ENCODE results near the gene CROCC.
A peak's percentile ranks its signal among the peaks of the same experiment; 100 is the strongest.
"Not testable (repeated sequence)": the region's sequence is repeated elsewhere in the genome, so short reads cannot be mapped to it uniquely, and the experiment has no call there.

Gene CROCC

GRCh38 chr1:16921391-16922185, at the start of gene CROCC:
Gene CROCC (plus strand): TSS chr1:16921931. CDS start chr1:16922019, 88 bp downstream.
- peaks cover 45% of the 10 kb centered on the region for H3K4me1 Mint-ChIP-seq
- no peaks in the 10 kb centered on the region for H3K9me3 Mint-ChIP-seq
- H3K27ac Mint-ChIP-seq (ENCODE audit: low read depth) = peak within 1 kb of the TSS; percentile 71
- ATAC-seq (replicated peaks; ENCODE audit: extremely low read depth, poor library complexity, severe bottlenecking) (peak; percentile 64), DNase-seq (ENCODE audit: low spot score in 2 of 2) (no peak)
- peaks cover 2% of the 10 kb centered on the region for H3K36me3 Mint-ChIP-seq (ENCODE audit: insufficient read depth)
- peak within 1 kb of the TSS; percentile 77 for H3K4me3 Mint-ChIP-seq
- H3K27me3 Mint-ChIP-seq = no peaks in the 10 kb centered on the region

- Mint-ChIP-seq H3K27me3 (peaks cover 32% of the 10 kb centered on the region), H3K4me3 (peak overlapping the region; percentile 72)
- not testable (repeated sequence) for H3K4me1 Mint-ChIP-seq; DNase-seq (ENCODE audit: low spot score in 2 of 2); H3K27ac Mint-ChIP-seq (ENCODE audit: low read depth); H3K36me3 Mint-ChIP-seq (ENCODE audit: insufficient read depth); H3K9me3 Mint-ChIP-seq
- peak; percentile 24 for ATAC-seq (replicated peaks; ENCODE audit: extremely low read depth, poor library complexity, severe bottlenecking)
These were observed 49.3 kb upstream of the CROCC start for GRCh38 chr1:16872152-16873075.

- DNase-seq (ENCODE audit: low spot score in 2 of 2); H3K9me3 Mint-ChIP-seq; H3K36me3 Mint-ChIP-seq (ENCODE audit: insufficient read depth); H3K27ac Mint-ChIP-seq (ENCODE audit: low read depth); H3K4me1 Mint-ChIP-seq: not testable (repeated sequence)
- ATAC-seq (replicated peaks; ENCODE audit: extremely low read depth, poor library complexity, severe bottlenecking) = peak; percentile 19
- peaks cover 32% of the 10 kb centered on the region for H3K27me3 Mint-ChIP-seq
- peak overlapping the region; percentile 72 for H3K4me3 Mint-ChIP-seq
These were observed 48.5 kb upstream of the CROCC start for GRCh38 chr1:16873076-16873879.

- not testable (repeated sequence) for H3K4me1 Mint-ChIP-seq; H3K36me3 Mint-ChIP-seq (ENCODE audit: insufficient read depth); H3K9me3 Mint-ChIP-seq; ATAC-seq (replicated peaks; ENCODE audit: extremely low read depth, poor library complexity, severe bottlenecking); H3K27ac Mint-ChIP-seq (ENCODE audit: low read depth); DNase-seq (ENCODE audit: low spot score in 2 of 2); H3K4me3 Mint-ChIP-seq
- H3K27me3 Mint-ChIP-seq = peaks cover 32% of the 10 kb centered on the region
These were observed 46.6 kb upstream of the CROCC start for GRCh38 chr1:16874968-16875765.

GRCh38 chr1:16881742-16882141, 40.0 kb upstream of the CROCC start:
- H3K27ac Mint-ChIP-seq (ENCODE audit: low read depth); H3K36me3 Mint-ChIP-seq (ENCODE audit: insufficient read depth); DNase-seq (ENCODE audit: low spot score in 2 of 2); ATAC-seq (replicated peaks; ENCODE audit: extremely low read depth, poor library complexity, severe bottlenecking); H3K4me1 Mint-ChIP-seq; H3K4me3 Mint-ChIP-seq; H3K9me3 Mint-ChIP-seq: not testable (repeated sequence)
- H3K27me3 Mint-ChIP-seq = peaks cover 26% of the 10 kb centered on the region

- Mint-ChIP-seq H3K9me3 (no peaks in the 10 kb centered on the region), H3K27me3 (peaks cover 26% of the 10 kb centered on the region), H3K4me3 (no peak overlapping the region), H3K36me3 (ENCODE audit: insufficient read depth) (no peaks in the 10 kb centered on the region), H3K4me1 (no peaks in the 10 kb centered on the region), H3K27ac (ENCODE audit: low read depth) (no peak overlapping the region)
- DNase-seq (ENCODE audit: low spot score in 2 of 2) (no peak), ATAC-seq (replicated peaks; ENCODE audit: extremely low read depth, poor library complexity, severe bottlenecking) (no peak)
These were observed 38.7 kb upstream of the CROCC start for GRCh38 chr1:16882986-16883385.

GRCh38 chr1:16884487-16884886, 37.2 kb upstream of the CROCC start:
- peaks cover 26% of the 10 kb centered on the region for H3K27me3 Mint-ChIP-seq
- not testable (repeated sequence) for ATAC-seq (replicated peaks; ENCODE audit: extremely low read depth, poor library complexity, severe bottlenecking); H3K27ac Mint-ChIP-seq (ENCODE audit: low read depth)

GRCh38 chr1:16886860-16887605, 34.7 kb upstream of the CROCC start:
- peaks cover 16% of the 10 kb centered on the region for H3K27me3 Mint-ChIP-seq
- H3K4me3 Mint-ChIP-seq = no peak overlapping the region

More at GRCh38 chr1:16884487-16884886, 37.2 kb upstream of the CROCC start:
- DNase-seq (ENCODE audit: low spot score in 2 of 2); H3K9me3 Mint-ChIP-seq; H3K4me3 Mint-ChIP-seq; H3K36me3 Mint-ChIP-seq (ENCODE audit: insufficient read depth): not testable (repeated sequence)
- H3K4me1 Mint-ChIP-seq = peaks cover 12% of the 10 kb centered on the region

GRCh38 chr1:16888860-16889816, 32.6 kb upstream of the CROCC start:
- peaks cover under 1% of the 10 kb centered on the region for H3K27me3 Mint-ChIP-seq
- peak; percentile 46 for ATAC-seq (replicated peaks; ENCODE audit: extremely low read depth, poor library complexity, severe bottlenecking)
- H3K4me1 Mint-ChIP-seq = peaks cover 12% of the 10 kb centered on the region
- peak in 1 of 2 donors; percentile 28 for DNase-seq (ENCODE audit: low spot score in 2 of 2)
- peak overlapping the region; percentile 86 for H3K4me3 Mint-ChIP-seq
- peak overlapping the region; percentile 90 for H3K27ac Mint-ChIP-seq (ENCODE audit: low read depth)
- H3K9me3 Mint-ChIP-seq = no peaks in the 10 kb centered on the region
- peaks cover 9% of the 10 kb centered on the region for H3K36me3 Mint-ChIP-seq (ENCODE audit: insufficient read depth)

More at GRCh38 chr1:16886860-16887605, 34.7 kb upstream of the CROCC start:
- Mint-ChIP-seq H3K9me3 (no peaks in the 10 kb centered on the region), H3K4me1 (peaks cover 12% of the 10 kb centered on the region), H3K36me3 (ENCODE audit: insufficient read depth) (peaks cover 9% of the 10 kb centered on the region), H3K27ac (ENCODE audit: low read depth) (no peak overlapping the region)
- DNase-seq (ENCODE audit: low spot score in 2 of 2) (no peak), ATAC-seq (replicated peaks; ENCODE audit: extremely low read depth, poor library complexity, severe bottlenecking) (no peak)

GRCh38 chr1:16890539-16891021, 31.2 kb upstream of the CROCC start:
- Mint-ChIP-seq H3K4me1 (peaks cover 15% of the 10 kb centered on the region), H3K36me3 (ENCODE audit: insufficient read depth) (peaks cover 15% of the 10 kb centered on the region), H3K4me3 (peak overlapping the region; percentile 86)
- not testable (repeated sequence) for H3K27me3 Mint-ChIP-seq; H3K27ac Mint-ChIP-seq (ENCODE audit: low read depth); DNase-seq (ENCODE audit: low spot score in 2 of 2); ATAC-seq (replicated peaks; ENCODE audit: extremely low read depth, poor library complexity, severe bottlenecking); H3K9me3 Mint-ChIP-seq
